CD4-positive, alpha-beta memory T cell (primary cell): ENCODE data around the gene LAMC1. TPM values are rescaled to one million over a fixed set of nuclear protein-coding genes. Genes with fewer than 3 reads are reported as not detected.
A peak's percentile ranks its signal among the peaks of the same experiment; 100 is the strongest.

Experiments used
- CTCF ChIA-PET: fragments of 350-600 bp; sonication (Branson Sonifier 250); formaldehyde crosslinking; loops from one replicate; lab custom pipeline; 2021; ENCODE audit warnings: inconsistent platforms; ENCODE audit not compliant: partially characterized antibody; lab: Charles Lee
- POLR2A ChIA-PET: fragments of 350-600 bp; sonication (Branson Sonifier 250); formaldehyde crosslinking; loops from one replicate; lab custom pipeline; 2021; ENCODE audit not compliant: partially characterized antibody; lab: Charles Lee
- DNase-seq, 5 donors: peaks; one replicate each; pipeline versions ENCODE4 v3.0.0 to v3.0.0-alpha.2; 2020 to 2022; ENCODE audit warnings: mixed read lengths in 1 of 5
- H3K27ac ChIP-seq: one replicate; pipeline ENCODE4 v1.7.0; 2013; ENCODE audit warnings: low read depth, low read length
- H3K27me3 ChIP-seq: 2 replicates; pipeline ENCODE4 v1.7.0; 2013; ENCODE audit warnings: mild to moderate bottlenecking, low read length, moderate library complexity; ENCODE audit not compliant: insufficient read depth
- H3K36me3 ChIP-seq: 2 replicates; pipeline ENCODE4 v1.7.0; 2013; ENCODE audit warnings: mild to moderate bottlenecking, low read length, moderate library complexity; ENCODE audit not compliant: insufficient read depth
- H3K4me1 ChIP-seq: 2 replicates; pipeline ENCODE4 v1.7.0; 2013; ENCODE audit warnings: mild to moderate bottlenecking, low read length, moderate library complexity; ENCODE audit not compliant: insufficient read depth
- H3K4me3 ChIP-seq, 2 donors: one replicate each; pipeline ENCODE4 v1.7.0; 2013; ENCODE audit warnings: low read length in 2 of 2, mild to moderate bottlenecking in 1 of 2
- H3K9me3 ChIP-seq, 2 donors: one replicate each; pipeline ENCODE4 v1.7.0; 2013; ENCODE audit warnings: low read length in 2 of 2, control low read depth in 1 of 2; ENCODE audit not compliant: control insufficient read depth in 1 of 2
- H3K27ac Mint-ChIP-seq, 7 donors: one replicate each; pipeline ENCODE4 v1.8.0; 2020 to 2021; ENCODE audit warnings: mixed read lengths in 7 of 7, mild to moderate bottlenecking in 6 of 7, inconsistent platforms in 3 of 7, moderate library complexity in 3 of 7
- H3K27me3 Mint-ChIP-seq, 2 donors: one replicate each; pipeline ENCODE4 v1.8.0; 2020 to 2021; ENCODE audit warnings: mixed read lengths in 2 of 2
- H3K36me3 Mint-ChIP-seq, 2 donors: one replicate each; pipeline ENCODE4 v1.8.0; 2020 to 2021; ENCODE audit warnings: mixed read lengths in 2 of 2, inconsistent platforms in 1 of 2, mild to moderate bottlenecking in 1 of 2
- H3K4me1 Mint-ChIP-seq, 4 donors: one replicate each; pipeline ENCODE4 v1.8.0; 2020 to 2021; ENCODE audit warnings: mixed read lengths in 4 of 4, mild to moderate bottlenecking in 1 of 4
- H3K4me3 Mint-ChIP-seq, 8 donors: one replicate each; pipeline ENCODE4 v1.8.0; 2020 to 2021; ENCODE audit warnings: mixed read lengths in 8 of 8, mild to moderate bottlenecking in 7 of 8, moderate library complexity in 6 of 8, inconsistent platforms in 3 of 8
- H3K9me3 Mint-ChIP-seq, 8 donors: one replicate each; pipeline ENCODE4 v1.8.0; 2020 to 2021; ENCODE audit warnings: mixed read lengths in 8 of 8, mild to moderate bottlenecking in 5 of 8, inconsistent platforms in 3 of 8, moderate library complexity in 1 of 8
- intact Hi-C: fragments of 100-400 bp; cut with micrococcal nuclease; formaldehyde crosslinking; loops from one replicate; pipeline ENCODE4 v1.15.1; 2023
- polyA plus RNA-seq, 2 donors: library from polyadenylated mRNA; unstranded; fragments of 300-500 nt; fragmentation: Illumina TruSeq; gene quantifications; one replicate each; pipeline ENCODE4 v1.2.3, GENCODE V29; 2021
- total RNA-seq, 2 experiments: library from RNA; stranded (reverse); gene quantifications; one replicate each; pipeline ENCODE4 v1.2.3, GENCODE V29; 2021

LAMC1 gene
- total and polyA plus RNA-seq, 4 experiments from 2014 or later: 0.49 to 0.50 TPM; not detected in 2

DNA sequence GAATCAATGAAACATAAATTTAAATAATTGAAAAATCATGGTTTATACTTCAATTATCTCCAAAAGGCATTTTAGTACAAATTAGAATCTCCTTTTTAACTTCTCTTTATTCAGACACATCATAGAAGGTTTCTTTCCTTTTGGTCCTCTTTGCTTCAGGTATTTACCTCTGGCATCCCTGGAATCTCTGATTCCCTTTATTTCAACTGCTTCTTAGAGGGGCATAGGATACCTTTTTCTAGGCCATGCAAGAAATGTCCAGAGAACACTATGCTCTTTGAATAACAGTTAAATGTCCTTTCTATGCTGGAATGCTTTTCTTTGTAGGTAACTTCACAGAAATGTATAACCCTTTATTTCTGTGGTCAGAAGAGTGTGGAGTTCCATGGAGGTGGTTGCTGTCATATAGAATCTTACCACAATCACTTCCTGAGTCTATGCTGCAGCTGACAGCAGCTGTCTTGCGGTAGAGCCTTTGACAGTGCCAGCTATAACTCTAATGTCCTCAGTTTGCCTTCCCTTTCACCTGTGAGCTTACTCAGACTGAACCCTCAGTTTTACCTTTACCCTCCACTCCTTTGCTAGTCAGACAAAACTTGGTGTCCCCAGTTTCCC is 171.4 kb downstream of the LAMC1 start:
- H3K9me3 Mint-ChIP-seq: peaks cover 0 to 2% (median 0%) of the 10 kb centered on the region in 8 donors
- no peak overlapping the region for H3K4me3 ChIP-seq
- peak overlapping the region in 1 of 7 donors; percentile 32 for H3K27ac Mint-ChIP-seq
- H3K9me3 ChIP-seq: no peaks in the 10 kb centered on the region
- H3K4me1 ChIP-seq: peaks cover 10% of the 10 kb centered on the region
- H3K4me3 Mint-ChIP-seq: peak overlapping the region in 2 of 8 donors; percentile 20 to 37
- H3K27me3 ChIP-seq: no peaks in the 10 kb centered on the region
- no peaks in the 10 kb centered on the region for H3K36me3 ChIP-seq
- no peaks in the 10 kb centered on the region for H3K36me3 Mint-ChIP-seq
- peaks cover 3 to 4% of the 10 kb centered on the region in 2 donors for H3K27me3 Mint-ChIP-seq
- CTCF ChIA-PET: no interaction called here
- intact Hi-C loops: no loop called here
- no peak overlapping the region for H3K27ac ChIP-seq
- H3K4me1 Mint-ChIP-seq: peaks cover 11 to 15% (median 12%) of the 10 kb centered on the region in 4 donors
- POLR2A ChIA-PET: no interaction called here
- peak in 2 of 5 donors; percentile 6 to 7 for DNase-seq

DNA sequence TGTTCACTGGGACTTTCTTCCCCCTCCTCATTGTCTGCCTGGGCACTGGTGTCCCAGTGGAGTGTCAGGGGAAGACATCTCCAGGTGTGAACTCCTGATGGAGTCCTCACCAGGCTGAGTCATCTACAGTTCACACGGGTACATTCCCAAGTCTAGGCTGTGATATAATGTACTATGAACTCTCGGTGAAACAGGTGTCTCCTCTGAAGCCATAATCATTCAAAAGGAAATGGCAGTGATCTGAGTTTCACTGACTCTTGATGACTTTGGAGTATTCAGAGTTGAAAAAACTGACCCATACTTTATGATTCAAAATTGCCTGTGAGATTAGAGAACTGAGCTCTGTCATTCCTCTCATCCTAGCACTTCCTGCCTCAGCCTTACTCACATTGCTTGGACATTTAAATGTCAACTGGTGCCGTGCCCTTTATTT is 171.9 kb downstream of the LAMC1 start:
- Mint-ChIP-seq H3K4me1 (peaks cover 11 to 15% (median 12%) of the 10 kb centered on the region in 4 donors), H3K36me3 (no peaks in the 10 kb centered on the region), H3K27ac (peak overlapping the region in 1 of 7 donors; percentile 32), H3K4me3 (peak overlapping the region in 2 of 8 donors; percentile 20 to 37), H3K27me3 (peaks cover 3 to 4% of the 10 kb centered on the region in 2 donors), H3K9me3 (peaks cover 0 to 2% (median 0%) of the 10 kb centered on the region in 8 donors)
- no peak overlapping the region for H3K27ac ChIP-seq
- no peak for DNase-seq
- H3K4me1 ChIP-seq: peaks cover 10% of the 10 kb centered on the region
- intact Hi-C loops: no loop called here
- CTCF ChIA-PET: no interaction called here
- POLR2A ChIA-PET: no interaction called here
- H3K27me3 ChIP-seq: no peaks in the 10 kb centered on the region
- no peaks in the 10 kb centered on the region for H3K9me3 ChIP-seq
- no peaks in the 10 kb centered on the region for H3K36me3 ChIP-seq
- H3K4me3 ChIP-seq: no peak overlapping the region

Other genes with a start within 250 kb of the LAMC1 start
- gene NPL, start 233.6 kb upstream of the LAMC1 start, total RNA-seq: 1 to 10 TPM; 9.6 TPM
- 1 to 10 TPM; 3.5 to 5.7 TPM for gene NPL, start 233.6 kb upstream of the LAMC1 start, polyA plus RNA-seq
- gene DHX9, start 184.1 kb upstream of the LAMC1 start, total RNA-seq: 100 to 1,000 TPM; 222 TPM
- gene DHX9, start 184.1 kb upstream of the LAMC1 start, polyA plus RNA-seq: 100 to 1,000 TPM; 100 to 107 TPM
- not detected for gene SHCBP1L, start 70.3 kb upstream of the LAMC1 start, total RNA-seq
- not detected for gene SHCBP1L, start 70.3 kb upstream of the LAMC1 start, polyA plus RNA-seq
- gene LAMC2, start 162.8 kb downstream of the LAMC1 start, total RNA-seq: not detected
- gene LAMC2, start 162.8 kb downstream of the LAMC1 start, polyA plus RNA-seq: not detected